Activated T-helper 17 cell treated with anti-CD3 and anti-CD28 coated beads, Interleukin-2, amount 50 U/mL, for 72 hours (primary cell): ENCODE data around the gene CDC37L1. TPM values are rescaled to one million over a fixed set of nuclear protein-coding genes. Genes with fewer than 3 reads are reported as not detected.
"Not testable (repeated sequence)": the region's sequence is repeated elsewhere in the genome, so short reads cannot be mapped to it uniquely, and the experiment has no call there.

Experiments used
- ATAC-seq: fragments of 150-1000 bp; cut with Tn5 transposase; replicated peaks from 2 replicates; pipeline ENCODE4 v1.10.0; 2021; ENCODE audit warnings: mild to moderate bottlenecking, moderate library complexity
- H3K27ac Mint-ChIP-seq: one replicate; pipeline ENCODE4 v1.8.0; 2022; ENCODE audit warnings: mixed read lengths
- H3K27me3 Mint-ChIP-seq: one replicate; pipeline ENCODE4 v1.8.0; 2022; ENCODE audit warnings: mixed read lengths
- H3K36me3 Mint-ChIP-seq: one replicate; pipeline ENCODE4 v1.8.0; 2022; ENCODE audit warnings: low read depth, mild to moderate bottlenecking, mixed read lengths
- H3K4me1 Mint-ChIP-seq: one replicate; pipeline ENCODE4 v1.8.0; 2022; ENCODE audit warnings: mixed read lengths
- H3K4me3 Mint-ChIP-seq: one replicate; pipeline ENCODE4 v1.8.0; 2022; ENCODE audit warnings: mild to moderate bottlenecking, mixed read lengths
- H3K9me3 Mint-ChIP-seq: one replicate; pipeline ENCODE4 v1.8.0; 2022; ENCODE audit warnings: mixed read lengths
- total RNA-seq, 2 donors: library from RNA; stranded (reverse); gene quantifications; one replicate each; pipeline ENCODE4 v1.2.3, GENCODE V29; 2022

The CDC37L1 gene
- total RNA-seq: 10 to 100 TPM in 1 of 2 donors, 1 to 10 TPM in 1; 9.3 to 11.0 TPM

- H3K9me3 Mint-ChIP-seq: no peaks in the 10 kb centered on the region
- peaks cover 3% of the 10 kb centered on the region for H3K4me1 Mint-ChIP-seq
- no peak within 1 kb of the TSS for H3K4me3 Mint-ChIP-seq
- no peak within 1 kb of the TSS for H3K27ac Mint-ChIP-seq
- peak; percentile 99 for ATAC-seq
- no peaks in the 10 kb centered on the region for H3K27me3 Mint-ChIP-seq
- H3K36me3 Mint-ChIP-seq: peaks cover 4% of the 10 kb centered on the region
These were observed at the start of gene CDC37L1 for GRCh38 chr9:4679268-4680172. TSS of gene CDC37L1 (plus strand) at chr9:4679569. CDS start at chr9:4679768, 199 bp downstream.

- ATAC-seq: no peak
- Mint-ChIP-seq H3K4me1 (peaks cover 3% of the 10 kb centered on the region), H3K9me3 (no peaks in the 10 kb centered on the region), H3K4me3 (no peak overlapping the region), H3K27ac (peak overlapping the region; percentile 10), H3K36me3 (no peaks in the 10 kb centered on the region), H3K27me3 (no peaks in the 10 kb centered on the region)
These were observed 48.5 kb upstream of the CDC37L1 start for GRCh38 chr9:4630836-4631235.

GRCh38 chr9:4638968-4639367 lies 40.4 kb upstream of the CDC37L1 start:
- H3K27ac Mint-ChIP-seq: no peak overlapping the region
- ATAC-seq: no peak
- no peak overlapping the region for H3K4me3 Mint-ChIP-seq
- H3K27me3 Mint-ChIP-seq: no peaks in the 10 kb centered on the region
- no peaks in the 10 kb centered on the region for H3K36me3 Mint-ChIP-seq
- H3K4me1 Mint-ChIP-seq: no peaks in the 10 kb centered on the region
- H3K9me3 Mint-ChIP-seq: no peaks in the 10 kb centered on the region

- H3K9me3 Mint-ChIP-seq: no peaks in the 10 kb centered on the region
- no peak for ATAC-seq
- H3K36me3 Mint-ChIP-seq: no peaks in the 10 kb centered on the region
- no peaks in the 10 kb centered on the region for H3K27me3 Mint-ChIP-seq
- H3K4me3 Mint-ChIP-seq: no peak overlapping the region
- H3K27ac Mint-ChIP-seq: no peak overlapping the region
- no peaks in the 10 kb centered on the region for H3K4me1 Mint-ChIP-seq
These were observed 39.9 kb upstream of the CDC37L1 start for GRCh38 chr9:4639420-4639819.

- Mint-ChIP-seq H3K4me1 (no peaks in the 10 kb centered on the region), H3K4me3 (no peak overlapping the region), H3K27ac (no peak overlapping the region), H3K27me3 (no peaks in the 10 kb centered on the region), H3K36me3 (no peaks in the 10 kb centered on the region), H3K9me3 (no peaks in the 10 kb centered on the region)
- no peak for ATAC-seq
These were observed 39.3 kb upstream of the CDC37L1 start for GRCh38 chr9:4640027-4640426.

GRCh38 chr9:4642351-4642750 lies 37.0 kb upstream of the CDC37L1 start:
- no peak overlapping the region for H3K4me3 Mint-ChIP-seq
- no peak for ATAC-seq
- no peaks in the 10 kb centered on the region for H3K9me3 Mint-ChIP-seq
- no peak overlapping the region for H3K27ac Mint-ChIP-seq
- no peaks in the 10 kb centered on the region for H3K27me3 Mint-ChIP-seq
- H3K4me1 Mint-ChIP-seq: no peaks in the 10 kb centered on the region
- no peaks in the 10 kb centered on the region for H3K36me3 Mint-ChIP-seq

- ATAC-seq: peak; percentile 52
- H3K4me1 Mint-ChIP-seq: no peaks in the 10 kb centered on the region
- H3K27ac Mint-ChIP-seq: no peak overlapping the region
- H3K9me3 Mint-ChIP-seq: no peaks in the 10 kb centered on the region
- no peaks in the 10 kb centered on the region for H3K36me3 Mint-ChIP-seq
- H3K27me3 Mint-ChIP-seq: peaks cover 10% of the 10 kb centered on the region
- H3K4me3 Mint-ChIP-seq: no peak overlapping the region
These were observed 25.3 kb upstream of the CDC37L1 start for GRCh38 chr9:4654084-4654483.

GRCh38 chr9:4654538-4654937 lies 24.8 kb upstream of the CDC37L1 start:
- H3K27me3 Mint-ChIP-seq: peaks cover 10% of the 10 kb centered on the region
- H3K27ac Mint-ChIP-seq: no peak overlapping the region
- H3K4me1 Mint-ChIP-seq: no peaks in the 10 kb centered on the region
- H3K9me3 Mint-ChIP-seq: no peaks in the 10 kb centered on the region
- ATAC-seq: no peak
- H3K36me3 Mint-ChIP-seq: no peaks in the 10 kb centered on the region
- H3K4me3 Mint-ChIP-seq: no peak overlapping the region

- not testable (repeated sequence) for H3K4me1 Mint-ChIP-seq, H3K27me3 Mint-ChIP-seq, H3K27ac Mint-ChIP-seq, H3K4me3 Mint-ChIP-seq, H3K9me3 Mint-ChIP-seq, H3K36me3 Mint-ChIP-seq, ATAC-seq
These were observed 23.2 kb upstream of the CDC37L1 start for GRCh38 chr9:4656196-4656595.

GRCh38 chr9:4656621-4657020 lies 22.7 kb upstream of the CDC37L1 start:
- H3K36me3 Mint-ChIP-seq: no peaks in the 10 kb centered on the region
- H3K27ac Mint-ChIP-seq: no peak overlapping the region
- no peaks in the 10 kb centered on the region for H3K4me1 Mint-ChIP-seq

GRCh38 chr9:4657426-4658159 lies 21.8 kb upstream of the CDC37L1 start:
- H3K4me3 Mint-ChIP-seq: no peak overlapping the region
- ATAC-seq: no peak
- no peaks in the 10 kb centered on the region for H3K27me3 Mint-ChIP-seq
- peaks cover 5% of the 10 kb centered on the region for H3K4me1 Mint-ChIP-seq
- no peaks in the 10 kb centered on the region for H3K9me3 Mint-ChIP-seq
- H3K36me3 Mint-ChIP-seq: no peaks in the 10 kb centered on the region
- H3K27ac Mint-ChIP-seq: no peak overlapping the region

More at GRCh38 chr9:4656621-4657020, 22.7 kb upstream of the CDC37L1 start:
- Mint-ChIP-seq H3K9me3 (no peaks in the 10 kb centered on the region), H3K27me3 (no peaks in the 10 kb centered on the region), H3K4me3 (no peak overlapping the region)
- ATAC-seq: no peak

GRCh38 chr9:4660665-4661064 lies 18.7 kb upstream of the CDC37L1 start:
- not testable (repeated sequence) for H3K4me3 Mint-ChIP-seq, H3K27ac Mint-ChIP-seq, H3K36me3 Mint-ChIP-seq, H3K27me3 Mint-ChIP-seq, H3K9me3 Mint-ChIP-seq, ATAC-seq
- H3K4me1 Mint-ChIP-seq: peaks cover 23% of the 10 kb centered on the region

- Mint-ChIP-seq H3K9me3 (no peaks in the 10 kb centered on the region), H3K4me1 (peaks cover 28% of the 10 kb centered on the region), H3K27ac (peak overlapping the region; percentile 73), H3K27me3 (no peaks in the 10 kb centered on the region), H3K4me3 (peak overlapping the region; percentile 86), H3K36me3 (no peaks in the 10 kb centered on the region)
- ATAC-seq: no peak
These were observed 18.2 kb upstream of the CDC37L1 start for GRCh38 chr9:4661165-4661564.

- H3K27me3 Mint-ChIP-seq: no peaks in the 10 kb centered on the region
These were observed 17.8 kb upstream of the CDC37L1 start for GRCh38 chr9:4661611-4662010.

More at GRCh38 chr9:4661611-4662010, 17.8 kb upstream of the CDC37L1 start:
- Mint-ChIP-seq H3K36me3 (no peaks in the 10 kb centered on the region), H3K4me1 (peaks cover 32% of the 10 kb centered on the region), H3K27ac (peak overlapping the region; percentile 73), H3K4me3 (peak overlapping the region; percentile 86), H3K9me3 (no peaks in the 10 kb centered on the region)
- no peak for ATAC-seq
